ENCODE data around the gene TFEB. TPM values are rescaled to one million over a fixed set of nuclear protein-coding genes. Genes with fewer than 3 reads are reported as not detected.

The TFEB gene
- total RNA-seq, 1 experiment from 2014 or later, result 7.3 TPM

DNA sequence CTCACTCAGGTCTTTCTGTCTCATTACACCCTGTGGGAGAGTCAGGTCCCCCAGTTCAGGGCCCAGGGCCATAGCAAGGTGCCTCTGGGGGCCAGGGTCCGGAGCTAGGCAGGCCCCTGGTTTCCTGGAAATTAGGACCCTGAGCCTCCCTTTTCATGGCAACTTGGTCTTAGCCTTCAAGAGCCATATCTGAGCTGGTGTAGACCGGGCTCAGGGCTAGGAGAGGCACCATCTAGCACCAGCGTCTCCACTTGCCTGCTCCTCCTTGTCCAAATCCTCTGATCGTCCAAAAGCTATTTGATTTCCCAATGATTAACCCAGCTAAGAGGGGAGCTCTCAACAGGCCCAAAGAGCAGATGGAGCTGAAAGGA, 91.5 kb downstream of the TFEB start:
- no TSS peak for BruUV-seq (replicated peaks)
- Histone ChIP-seq H3K4me2 (no peak overlapping the region), H3K9me3 (ENCODE audit: insufficient read depth, low read depth) (no peaks in the 10 kb centered on the region), H3K4me3 (no peak overlapping the region), H3K27me3 (ENCODE audit: insufficient read depth, low read depth) (no peaks in the 10 kb centered on the region), H3K4me1 (replicated peaks; ENCODE audit: insufficient read depth) (no peaks in the 10 kb centered on the region), H3F3A (ENCODE audit: insufficient read depth, low read depth) (no peaks in the 10 kb centered on the region), H3K27ac (no peak overlapping the region), H2AFZ (no peak overlapping the region), H3K9me2 (ENCODE audit: insufficient read depth) (no peaks in the 10 kb centered on the region), H3K36me3 (ENCODE audit: low read depth) (no peaks in the 10 kb centered on the region), H4K20me1 (ENCODE audit: insufficient read depth) (no peaks in the 10 kb centered on the region), H3K79me2 (ENCODE audit: low read depth) (no peaks in the 10 kb centered on the region)
- no peak for DNase-seq
- no peak for TF ChIP-seq EZH2 (IDR thresholded peaks at IDR 0.05; ENCODE audit: low read depth)
- TF ChIP-seq, protein P1, sequence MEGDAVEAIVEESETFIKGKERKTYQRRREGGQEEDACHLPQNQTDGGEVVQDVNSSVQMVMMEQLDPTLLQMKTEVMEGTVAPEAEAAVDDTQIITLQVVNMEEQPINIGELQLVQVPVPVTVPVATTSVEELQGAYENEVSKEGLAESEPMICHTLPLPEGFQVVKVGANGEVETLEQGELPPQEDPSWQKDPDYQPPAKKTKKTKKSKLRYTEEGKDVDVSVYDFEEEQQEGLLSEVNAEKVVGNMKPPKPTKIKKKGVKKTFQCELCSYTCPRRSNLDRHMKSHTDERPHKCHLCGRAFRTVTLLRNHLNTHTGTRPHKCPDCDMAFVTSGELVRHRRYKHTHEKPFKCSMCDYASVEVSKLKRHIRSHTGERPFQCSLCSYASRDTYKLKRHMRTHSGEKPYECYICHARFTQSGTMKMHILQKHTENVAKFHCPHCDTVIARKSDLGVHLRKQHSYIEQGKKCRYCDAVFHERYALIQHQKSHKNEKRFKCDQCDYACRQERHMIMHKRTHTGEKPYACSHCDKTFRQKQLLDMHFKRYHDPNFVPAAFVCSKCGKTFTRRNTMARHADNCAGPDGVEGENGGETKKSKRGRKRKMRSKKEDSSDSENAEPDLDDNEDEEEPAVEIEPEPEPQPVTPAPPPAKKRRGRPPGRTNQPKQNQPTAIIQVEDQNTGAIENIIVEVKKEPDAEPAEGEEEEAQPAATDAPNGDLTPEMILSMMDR (conservative IDR thresholded peaks at IDR 0.05), result no peak
- ChIA-PET POLR2A (ENCODE audit: unreplicated experiment) (interaction anchor here (0.6 to 0.7 kb wide), 2 partner anchors 34 to 193 kb away, joined by 3 to 4 read pairs; no protein-coding TSS in a partner anchor), CTCF (no interaction called here)
- intact Hi-C loops (cut with micrococcal nuclease; ENCODE audit: unreplicated experiment), result no loop called here

DNA sequence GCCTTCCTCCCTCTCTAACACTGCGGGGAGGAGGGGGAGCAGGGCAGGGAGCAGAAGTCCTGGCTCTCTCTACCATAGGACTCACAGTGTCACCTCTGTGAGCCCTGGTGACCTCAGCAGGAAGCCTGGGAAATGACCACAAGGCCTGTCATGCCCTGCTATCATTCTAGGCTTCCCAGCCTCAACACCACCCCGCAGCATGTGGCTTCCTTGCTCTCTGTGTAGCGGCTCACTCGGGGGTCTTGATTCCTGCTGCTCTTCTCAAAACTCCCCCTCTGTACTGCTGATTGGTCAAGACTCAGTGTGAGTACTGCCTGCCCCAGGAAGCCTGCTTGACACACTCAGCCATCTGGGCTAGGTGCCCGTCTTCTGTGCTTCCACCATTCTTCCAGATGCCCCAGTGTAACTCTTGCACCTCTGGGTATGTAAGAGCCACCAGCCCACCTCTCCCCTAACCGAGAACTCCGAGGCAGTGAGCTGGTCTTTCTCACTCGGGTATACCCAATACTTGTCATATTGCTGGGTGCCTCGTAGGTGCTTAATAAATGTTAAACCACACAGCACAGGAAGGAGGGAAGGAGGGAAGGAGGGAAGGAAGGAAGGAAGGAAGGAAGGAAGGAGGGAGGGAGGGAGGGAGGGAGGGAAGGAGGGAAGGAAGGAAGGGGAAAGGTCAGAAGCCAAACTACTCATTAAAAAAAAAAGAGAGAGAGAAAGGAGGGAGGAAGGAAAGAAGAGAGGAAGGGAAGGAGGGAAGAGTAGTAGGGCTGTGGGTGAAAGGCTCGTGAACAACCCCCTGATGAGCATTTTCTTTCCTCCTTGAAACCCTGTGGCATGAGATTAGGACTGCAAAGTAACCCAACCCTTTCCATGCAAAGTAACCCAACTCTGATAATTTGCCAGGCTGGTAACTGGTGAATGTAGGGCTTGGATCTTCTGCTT, 92.2 kb downstream of the TFEB start:
- Histone ChIP-seq H3K27ac (no peak overlapping the region), H3K36me3 (ENCODE audit: low read depth) (no peaks in the 10 kb centered on the region), H2AFZ (no peak overlapping the region), H4K20me1 (ENCODE audit: insufficient read depth) (no peaks in the 10 kb centered on the region), H3K4me1 (replicated peaks; ENCODE audit: insufficient read depth) (no peaks in the 10 kb centered on the region), H3K27me3 (ENCODE audit: insufficient read depth, low read depth) (no peaks in the 10 kb centered on the region), H3K9me2 (ENCODE audit: insufficient read depth) (no peaks in the 10 kb centered on the region), H3K79me2 (ENCODE audit: low read depth) (no peaks in the 10 kb centered on the region), H3K4me3 (no peak overlapping the region), H3K9me3 (ENCODE audit: insufficient read depth, low read depth) (no peaks in the 10 kb centered on the region), H3F3A (ENCODE audit: insufficient read depth, low read depth) (no peaks in the 10 kb centered on the region), H3K4me2 (no peak overlapping the region)
- no TSS peak for BruUV-seq (replicated peaks)
- ChIA-PET CTCF (no interaction called here), POLR2A (ENCODE audit: unreplicated experiment) (interaction anchor here (0.6 to 0.7 kb wide), 2 partner anchors 33 to 194 kb away, joined by 3 to 4 read pairs; no protein-coding TSS in a partner anchor)
- no peak for DNase-seq
- intact Hi-C loops (cut with micrococcal nuclease; ENCODE audit: unreplicated experiment), result no loop called here
- TF ChIP-seq, protein P1 (conservative IDR thresholded peaks at IDR 0.05), result no peak

DNA sequence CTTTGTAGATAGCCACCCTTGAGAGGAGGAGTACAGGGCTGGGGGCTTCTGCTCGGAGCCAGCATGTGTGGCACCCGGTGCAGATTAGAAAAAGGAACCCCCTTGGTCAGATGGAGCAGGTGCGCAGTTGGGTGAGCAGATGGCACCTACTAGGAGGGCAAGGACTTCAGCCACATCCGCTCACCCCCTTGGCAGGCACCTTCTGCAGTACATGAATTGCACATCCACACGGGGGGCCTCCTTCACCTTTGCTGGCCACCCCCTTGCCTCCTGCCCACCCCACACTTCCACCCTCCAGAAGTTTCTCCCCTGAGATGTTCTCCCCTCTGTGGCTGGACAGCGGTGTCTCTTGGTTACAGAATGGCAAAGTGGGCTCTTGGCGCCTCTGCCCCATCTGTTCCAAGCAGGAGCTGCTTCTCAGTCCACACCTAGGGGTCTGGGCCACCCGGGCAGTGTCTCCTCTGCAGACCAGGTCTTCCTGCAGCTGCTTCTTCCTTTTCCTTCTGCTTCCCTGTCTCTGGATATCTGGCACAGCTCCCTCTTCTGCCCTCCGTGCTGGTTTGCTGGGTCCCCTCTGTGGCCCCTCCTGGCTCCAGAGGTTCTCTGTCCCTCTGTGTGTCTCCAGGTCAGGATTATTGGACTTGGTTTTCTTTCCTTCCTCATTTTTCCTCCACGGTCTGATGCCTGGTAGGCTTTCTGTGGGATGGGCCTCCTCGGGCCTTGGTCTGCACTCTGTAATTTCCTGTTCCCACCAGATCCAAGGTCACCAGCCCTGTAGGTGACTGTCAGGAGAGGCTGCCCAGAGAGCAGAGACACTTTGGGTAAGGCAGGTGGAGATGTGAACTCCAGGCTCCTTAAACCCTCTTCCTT, 93.1 kb downstream of the TFEB start:
- Histone ChIP-seq H3K79me2 (ENCODE audit: low read depth) (no peaks in the 10 kb centered on the region), H3K4me3 (no peak overlapping the region), H4K20me1 (ENCODE audit: insufficient read depth) (no peaks in the 10 kb centered on the region), H3F3A (ENCODE audit: insufficient read depth, low read depth) (no peaks in the 10 kb centered on the region), H2AFZ (no peak overlapping the region), H3K36me3 (ENCODE audit: low read depth) (no peaks in the 10 kb centered on the region), H3K27ac (no peak overlapping the region), H3K4me1 (replicated peaks; ENCODE audit: insufficient read depth) (no peaks in the 10 kb centered on the region), H3K27me3 (ENCODE audit: insufficient read depth, low read depth) (no peaks in the 10 kb centered on the region), H3K9me3 (ENCODE audit: insufficient read depth, low read depth) (no peaks in the 10 kb centered on the region), H3K9me2 (ENCODE audit: insufficient read depth) (no peaks in the 10 kb centered on the region), H3K4me2 (no peak overlapping the region)
- ChIA-PET CTCF (no interaction called here), POLR2A (ENCODE audit: unreplicated experiment) (no interaction called here)
- no TSS peak for BruUV-seq (replicated peaks)
- TF ChIP-seq, protein P1 (conservative IDR thresholded peaks at IDR 0.05), result no peak
- TF ChIP-seq EZH2 (IDR thresholded peaks at IDR 0.05; ENCODE audit: low read depth), result no peak
- intact Hi-C loops (cut with micrococcal nuclease; ENCODE audit: unreplicated experiment), result no loop called here
- no peak for DNase-seq
